Chondrocyte (in vitro differentiated cells): Measurements from ENCODE around the gene AOAH. TPM values are rescaled to one million over a fixed set of nuclear protein-coding genes. Genes with fewer than 3 reads are reported as not detected.

Experiments
- DNase-seq: peaks from one replicate; pipeline ENCODE4 v3.0.0; 2021; ENCODE audit warnings: mixed read lengths, low spot score
- H3K27ac Mint-ChIP-seq: one replicate; pipeline ENCODE4 v1.8.0; 2021; ENCODE audit warnings: mild to moderate bottlenecking, moderate library complexity, mixed read lengths; ENCODE audit not compliant: unreplicated experiment
- H3K27me3 Mint-ChIP-seq: 2 replicates; pipeline ENCODE4 v1.8.0; 2021; ENCODE audit warnings: low read depth, mixed read lengths
- H3K36me3 Mint-ChIP-seq: 2 replicates; pipeline ENCODE4 v1.8.0; 2021; ENCODE audit warnings: low read depth, mixed read lengths
- H3K4me1 Mint-ChIP-seq: 2 replicates; pipeline ENCODE4 v1.8.0; 2021; ENCODE audit warnings: low read depth, mild to moderate bottlenecking, mixed read lengths
- H3K4me3 Mint-ChIP-seq: one replicate; pipeline ENCODE4 v1.8.0; 2021; ENCODE audit warnings: mild to moderate bottlenecking, moderate library complexity, mixed read lengths; ENCODE audit not compliant: unreplicated experiment
- H3K9me3 Mint-ChIP-seq: 2 replicates; pipeline ENCODE4 v1.8.0; 2021; ENCODE audit warnings: low read depth, mixed read lengths
- CTCF ChIP-seq: fragments of 200-600 bp; sonication (generic); IDR thresholded peaks from 2 replicates; pipeline ENCODE4 v1.5.0; 2021; ENCODE audit warnings: antibody characterized with exemption, mild to moderate bottlenecking, moderate library complexity
- total RNA-seq: library from RNA; stranded (reverse); gene quantifications from 3 replicates; pipeline ENCODE4 v1.2.1, GENCODE V29; 2021

AOAH gene
- total RNA-seq, 1 donor from 2014 or later: not detected

- no peak overlapping the region for H3K4me3 Mint-ChIP-seq
- TF ChIP-seq CTCF: no peak
Observed at GRCh38 chr7:36570528-36571189, 153.6 kb downstream of the AOAH start.

DNA sequence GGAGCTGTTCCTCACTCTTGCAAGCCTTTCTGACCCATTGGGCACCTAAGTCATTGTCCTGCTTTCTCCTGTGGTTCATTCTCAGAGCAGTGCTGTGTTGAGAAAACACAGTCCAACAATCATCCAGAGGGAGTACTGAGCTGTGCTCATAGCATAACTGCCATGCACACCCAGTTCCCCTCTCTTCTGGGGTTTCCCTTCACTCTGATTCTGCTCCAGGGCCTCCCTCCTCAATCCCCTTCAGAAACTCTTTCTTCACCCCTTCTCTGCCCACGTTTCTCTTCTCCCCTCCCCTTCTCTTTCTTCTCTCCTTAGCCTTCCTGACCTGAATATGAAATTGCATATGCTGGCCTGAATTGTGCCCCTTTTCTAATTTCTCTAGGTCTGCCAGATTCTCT, 155.8 kb downstream of the AOAH start:
- TF ChIP-seq CTCF: no peak
- Mint-ChIP-seq H3K9me3 (no peaks in the 10 kb centered on the region), H3K27ac (no peak overlapping the region), H3K27me3 (peaks cover 5% of the 10 kb centered on the region), H3K4me3 (no peak overlapping the region), H3K36me3 (no peaks in the 10 kb centered on the region), H3K4me1 (peaks cover 8% of the 10 kb centered on the region)
- no peak for DNase-seq

More at GRCh38 chr7:36570528-36571189, 153.6 kb downstream of the AOAH start:
- Mint-ChIP-seq H3K9me3 (peaks cover 6% of the 10 kb centered on the region), H3K27me3 (peaks cover 5% of the 10 kb centered on the region), H3K27ac (no peak overlapping the region), H3K36me3 (no peaks in the 10 kb centered on the region), H3K4me1 (no peaks in the 10 kb centered on the region)
- no peak for DNase-seq

GRCh38 chr7:36567699-36568451, 156.4 kb downstream of the AOAH start:
- no peak for DNase-seq
- no peak overlapping the region for H3K27ac Mint-ChIP-seq
- no peak for TF ChIP-seq CTCF
- H3K9me3 Mint-ChIP-seq: no peaks in the 10 kb centered on the region
- H3K4me3 Mint-ChIP-seq: no peak overlapping the region
- no peaks in the 10 kb centered on the region for H3K36me3 Mint-ChIP-seq
- peaks cover 5% of the 10 kb centered on the region for H3K27me3 Mint-ChIP-seq
- H3K4me1 Mint-ChIP-seq: peaks cover 10% of the 10 kb centered on the region

DNA sequence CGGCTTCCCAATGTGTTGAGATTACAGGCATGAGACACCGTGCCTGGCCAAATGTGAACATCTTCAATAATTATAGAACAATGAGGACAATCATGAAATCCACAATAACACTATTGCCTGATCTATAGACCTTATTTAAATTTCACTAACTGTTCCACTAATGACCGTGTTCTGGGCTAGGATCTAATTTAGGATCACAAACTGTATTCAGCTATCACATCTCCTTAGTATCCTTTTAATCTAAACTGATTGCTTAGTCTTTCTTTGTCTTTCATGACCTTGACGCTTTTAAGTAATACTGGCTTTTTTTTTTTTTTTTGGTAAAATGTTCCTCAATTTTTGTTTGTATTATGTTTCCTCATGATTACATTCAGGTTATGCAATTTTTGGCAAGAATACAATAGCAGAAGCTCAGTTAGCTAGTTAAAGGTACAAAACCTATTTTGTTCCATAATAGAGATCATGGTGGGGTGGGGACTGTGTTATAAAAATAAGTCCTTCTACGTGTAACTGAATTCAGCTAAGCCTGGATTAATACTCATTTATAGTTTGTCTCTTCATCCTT, 158.4 kb downstream of the AOAH start:
- H3K4me3 Mint-ChIP-seq: no peak overlapping the region
- no peaks in the 10 kb centered on the region for H3K9me3 Mint-ChIP-seq
- no peaks in the 10 kb centered on the region for H3K36me3 Mint-ChIP-seq
- peaks cover 10% of the 10 kb centered on the region for H3K4me1 Mint-ChIP-seq
- TF ChIP-seq CTCF: no peak
- no peak for DNase-seq
- H3K27ac Mint-ChIP-seq: no peak overlapping the region
- peaks cover 7% of the 10 kb centered on the region for H3K27me3 Mint-ChIP-seq

- no peak overlapping the region for H3K27ac Mint-ChIP-seq
- peaks cover 2% of the 10 kb centered on the region for H3K9me3 Mint-ChIP-seq
- peaks cover 6% of the 10 kb centered on the region for H3K27me3 Mint-ChIP-seq
- no peak for TF ChIP-seq CTCF
- peaks cover 2% of the 10 kb centered on the region for H3K36me3 Mint-ChIP-seq
- no peak overlapping the region for H3K4me3 Mint-ChIP-seq
- peaks cover 10% of the 10 kb centered on the region for H3K4me1 Mint-ChIP-seq
- DNase-seq: no peak
Observed at GRCh38 chr7:36564489-36564888, 159.8 kb downstream of the AOAH start.
